Left lung (tissue), 10 donors: ENCODE data around the gene TLR2. TPM values are rescaled to one million over a fixed set of nuclear protein-coding genes. Genes with fewer than 3 reads are reported as not detected.
A peak's percentile ranks its signal among the peaks of the same experiment; 100 is the strongest.

Source experiments
- ATAC-seq: fragments of 200-7000 bp; cut with Tn5 transposase; one replicate; pipeline ENCODE4 v1.9.1; 2020; ENCODE audit warnings: moderate library complexity
- DNase-seq, 4 donors: peaks; one replicate each; pipeline ENCODE4 v3.0.0-alpha.2; 2013 to 2020
- H3K27ac ChIP-seq, 2 donors: fragments of 200-600 bp; sonication (generic) in 1 of 2; one replicate each; pipeline versions ENCODE4 v1.5.0 to v1.8.0; 2020 to 2021
- H3K27me3 ChIP-seq, 2 donors: fragments of 200-600 bp; sonication (generic) in 1 of 2; one replicate each; pipeline versions ENCODE4 v1.5.0 to v1.8.0; 2020 to 2021
- H3K36me3 ChIP-seq, 2 donors: fragments of 200-600 bp; sonication (generic) in 1 of 2; one replicate each; pipeline versions ENCODE4 v1.5.0 to v1.8.0; 2020 to 2021
- H3K4me1 ChIP-seq, 2 donors: fragments of 200-600 bp; one replicate each; pipeline ENCODE4 v1.8.0; 2021
- H3K4me3 ChIP-seq, 2 donors: fragments of 200-600 bp; sonication (generic) in 1 of 2; one replicate each; pipeline versions ENCODE4 v1.5.0 to v1.8.0; 2020 to 2021; ENCODE audit warnings: mild to moderate bottlenecking in 1 of 2
- H3K9me3 ChIP-seq, 2 donors: fragments of 200-600 bp; sonication (generic) in 1 of 2; one replicate each; pipeline versions ENCODE4 v1.5.0 to v1.8.0; 2020 to 2021
- CTCF ChIP-seq, 2 donors: fragments of 200-600 bp; sonication (generic) in 1 of 2; IDR thresholded peaks; one replicate each; pipeline versions ENCODE4 v1.5.0 to v1.8.0; 2021; ENCODE audit warnings: antibody characterized with exemption in 2 of 2
- intact Hi-C, 2 donors: fragments of 100-400 bp; cut with DNase I; formaldehyde crosslinking; loops; one replicate each; pipeline versions ENCODE4 v1.11.2 to v1.14.2; 2022
- polyA plus RNA-seq, 6 donors: library from polyadenylated mRNA; unstranded; fragments of 120-200 nt; gene quantifications; one replicate each; pipeline ENCODE4 v1.2.1, GENCODE V29; 2013; ENCODE audit not compliant: insufficient read length in 6 of 6
- total RNA-seq, 2 donors: library from RNA; stranded (reverse); fragmentation: NEBNext Ultra II Directional; extraction: Animal tissue kit (Norgen Biotek cat#: 25700); gene quantifications; one replicate each; pipeline ENCODE4 v1.2.1, GENCODE V29; 2021
- donor health status: DM: no; HTN: yes; CAD: no.
- donor health status: DM: no; HTN: no; CAD: no.

TLR2 gene
- total and polyA plus RNA-seq, 8 donors, result 19.5 to 170 (median 39.0) TPM

GRCh38 chr4:153750197-153750817 is 66.2 kb downstream of the TLR2 start:
- DNase-seq, result peak in 3 of 4 donors; percentile 51 to 82 (median 64)
- intact Hi-C loops, result loop anchor here in 1 of 2 donors (10.0 kb wide), 1 partner anchor 116 kb away; no protein-coding TSS in a partner anchor
- Histone ChIP-seq H3K9me3 (no peaks in the 10 kb centered on the region), H3K36me3 (no peaks in the 10 kb centered on the region), H3K27ac (no peak overlapping the region), H3K27me3 (no peaks in the 10 kb centered on the region), H3K4me3 (no peak overlapping the region), H3K4me1 (peaks cover 0 to 34% of the 10 kb centered on the region in 2 donors)
- TF ChIP-seq CTCF (IDR thresholded peaks at IDR 0.05), result peak; percentile 51 to 77
- peak; percentile 97 for ATAC-seq

- no peak for TF ChIP-seq CTCF (IDR thresholded peaks at IDR 0.05)
- Histone ChIP-seq H3K27me3 (peaks cover 4 to 34% of the 10 kb centered on the region in 2 donors), H3K4me3 (no peak overlapping the region), H3K36me3 (no peaks in the 10 kb centered on the region), H3K4me1 (peaks cover 0 to 9% of the 10 kb centered on the region in 2 donors), H3K9me3 (no peaks in the 10 kb centered on the region), H3K27ac (no peak overlapping the region)
- DNase-seq, result no peak
- intact Hi-C loops, result loop anchor here in 1 of 2 donors (10.0 kb wide), 1 partner anchor 120 kb away; no protein-coding TSS in a partner anchor
- no peak for ATAC-seq
These were observed 71.1 kb downstream of the TLR2 start for GRCh38 chr4:153755186-153755585.

Other genes with a start within 250 kb of the TLR2 start
- gene TMEM131L, start 217.9 kb upstream of the TLR2 start, total RNA-seq, result 10 to 100 TPM; 17.6 to 20.2 TPM
- gene TMEM131L, start 217.9 kb upstream of the TLR2 start, polyA plus RNA-seq, result 10 to 100 TPM; 26.6 to 34.2 (median 30.8) TPM
- gene RNF175, start 75.7 kb downstream of the TLR2 start, total RNA-seq, result under 1 TPM in 1 of 2 donors, not detected in 1; 0.23 TPM
- 1 to 10 TPM; 6.4 to 9.5 (median 7.4) TPM for gene RNF175, start 75.7 kb downstream of the TLR2 start, polyA plus RNA-seq
- gene SFRP2, start 104.8 kb downstream of the TLR2 start, total RNA-seq, result 10 to 100 TPM; 64.4 to 73.9 TPM
- gene SFRP2, start 104.8 kb downstream of the TLR2 start, polyA plus RNA-seq, result 10 to 100 TPM in 2 of 6 donors, 1 to 10 TPM in 4; 3.5 to 12.3 (median 9.7) TPM